NCI-H2227 (cell line): ENCODE results near the gene CEP131.

Experiments used
- DNase-seq: peaks from one replicate; lab custom pipeline; 2025; ENCODE audit not compliant: unreplicated experiment; lab: John Stamatoyannopoulos, UW

Gene CEP131

GRCh38 chr17:81222906-81223761, at the start of gene CEP131:
TSS of gene CEP131 (minus strand) at chr17:81222965. CDS start at chr17:81220056, 2,909 bp downstream.
- DNase-seq = peak; percentile 99

- no peak for DNase-seq
Observed at GRCh38 chr17:81271226-81271625, 48.5 kb upstream of the CEP131 start.

- no peak for DNase-seq
Observed at GRCh38 chr17:81270279-81270678, 47.5 kb upstream of the CEP131 start.

GRCh38 chr17:81267390-81268067, 44.8 kb upstream of the CEP131 start:
- no peak for DNase-seq

GRCh38 chr17:81265576-81265975, 42.8 kb upstream of the CEP131 start:
- no peak for DNase-seq

- no peak for DNase-seq
Observed at GRCh38 chr17:81264640-81265039, 41.9 kb upstream of the CEP131 start.

- DNase-seq = no peak
Observed at GRCh38 chr17:81263371-81264181, 40.8 kb upstream of the CEP131 start.

GRCh38 chr17:81261582-81262336, 39.0 kb upstream of the CEP131 start:
- no peak for DNase-seq

- no peak for DNase-seq
Observed at GRCh38 chr17:81261096-81261495, 38.3 kb upstream of the CEP131 start.

GRCh38 chr17:81260641-81261040, 37.9 kb upstream of the CEP131 start:
- DNase-seq = no peak

GRCh38 chr17:81260171-81260570, 37.4 kb upstream of the CEP131 start:
- no peak for DNase-seq

- no peak for DNase-seq
Observed at GRCh38 chr17:81259058-81259605, 36.4 kb upstream of the CEP131 start.

GRCh38 chr17:81258292-81258691, 35.5 kb upstream of the CEP131 start:
- no peak for DNase-seq

- no peak for DNase-seq
Observed at GRCh38 chr17:81257533-81257932, 34.8 kb upstream of the CEP131 start.

- no peak for DNase-seq
Observed at GRCh38 chr17:81256616-81257015, 33.9 kb upstream of the CEP131 start.

GRCh38 chr17:81254955-81255717, 32.4 kb upstream of the CEP131 start:
- peak; percentile 94 for DNase-seq

GRCh38 chr17:81253358-81254131, 30.8 kb upstream of the CEP131 start:
- DNase-seq = peak; percentile 60

GRCh38 chr17:81252987-81253329, 30.2 kb upstream of the CEP131 start:
- DNase-seq = no peak
